ENCODE measurements around the gene MRFAP1.

MRFAP1 gene

DNA sequence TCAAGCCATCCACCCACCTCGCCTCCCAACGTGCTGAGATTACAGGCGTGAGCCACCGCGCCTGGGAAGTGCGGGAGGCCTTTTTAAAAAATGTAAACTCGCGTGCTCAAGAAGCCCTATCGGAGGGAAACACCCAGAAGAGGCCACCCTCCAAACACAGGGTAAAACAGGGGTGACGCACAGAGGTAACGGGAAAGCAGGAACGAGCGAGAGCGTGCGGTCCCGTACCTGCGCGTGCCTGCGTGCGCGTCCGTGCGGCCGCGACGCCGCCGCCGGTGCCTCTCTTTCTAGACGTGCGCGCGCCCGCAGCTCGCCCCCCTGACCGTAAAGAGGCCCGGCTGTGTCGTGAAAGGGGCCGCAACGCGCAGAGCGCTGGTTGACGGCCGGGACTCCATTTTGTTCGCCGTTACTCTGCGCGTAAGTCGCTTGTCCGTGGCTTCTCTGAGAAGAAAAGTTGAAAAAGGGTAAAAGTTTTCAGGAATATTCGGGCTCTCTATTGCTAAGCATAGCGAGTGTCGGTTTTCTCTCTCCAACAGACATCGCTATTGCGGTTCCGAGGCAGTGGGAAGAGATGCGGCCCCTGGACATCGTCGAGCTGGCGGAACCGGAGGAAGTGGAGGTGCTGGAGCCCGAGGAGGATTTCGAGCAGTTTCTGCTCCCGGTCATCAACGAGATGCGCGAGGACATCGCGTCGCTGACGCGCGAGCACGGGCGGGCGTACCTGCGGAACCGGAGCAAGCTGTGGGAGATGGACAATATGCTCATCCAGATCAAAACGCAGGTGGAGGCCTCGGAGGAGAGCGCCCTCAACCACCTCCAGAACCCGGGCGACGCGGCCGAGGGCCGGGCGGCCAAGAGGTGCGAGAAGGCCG, at the start of gene MRFAP1:
Gene MRFAP1 (plus strand): TSS at position 394 of the 872 bp plus-strand sequence. CDS start 178 bp downstream, at position 572.
- peak; percentile 98 for DNase-seq (ENCODE audit: low spot score)

GRCh38 chr4:6591313-6591712, 49.2 kb upstream of the MRFAP1 start:
- no peak for DNase-seq (ENCODE audit: low spot score)

DNA sequence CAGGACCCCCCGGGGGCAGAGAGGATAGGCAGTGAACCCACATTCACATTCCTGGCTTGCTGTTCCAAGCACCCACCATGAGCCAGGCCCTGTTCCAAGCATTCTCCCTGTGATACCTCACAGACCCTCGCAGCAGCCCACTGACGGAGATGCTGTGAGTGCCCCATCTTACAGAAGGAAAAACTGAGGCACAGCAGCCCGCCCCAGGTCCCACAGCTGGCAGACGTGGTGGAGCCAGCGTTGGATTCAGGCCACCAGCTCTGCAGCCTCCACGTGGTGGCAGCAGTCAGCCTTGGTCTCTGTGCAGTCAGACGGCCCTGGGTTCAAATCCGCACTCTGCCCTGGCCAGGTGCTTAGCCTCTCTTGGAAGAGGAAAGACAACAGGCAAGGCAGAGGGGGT, 48.7 kb upstream of the MRFAP1 start:
- DNase-seq (ENCODE audit: low spot score), result no peak

- DNase-seq (ENCODE audit: low spot score), result no peak
Observed at GRCh38 chr4:6592804-6593563, 47.5 kb upstream of the MRFAP1 start.

- no peak for DNase-seq (ENCODE audit: low spot score)
Observed at GRCh38 chr4:6594341-6594740, 46.1 kb upstream of the MRFAP1 start.

GRCh38 chr4:6594826-6595355, 45.6 kb upstream of the MRFAP1 start:
- DNase-seq (ENCODE audit: low spot score), result peak; percentile 38

DNA sequence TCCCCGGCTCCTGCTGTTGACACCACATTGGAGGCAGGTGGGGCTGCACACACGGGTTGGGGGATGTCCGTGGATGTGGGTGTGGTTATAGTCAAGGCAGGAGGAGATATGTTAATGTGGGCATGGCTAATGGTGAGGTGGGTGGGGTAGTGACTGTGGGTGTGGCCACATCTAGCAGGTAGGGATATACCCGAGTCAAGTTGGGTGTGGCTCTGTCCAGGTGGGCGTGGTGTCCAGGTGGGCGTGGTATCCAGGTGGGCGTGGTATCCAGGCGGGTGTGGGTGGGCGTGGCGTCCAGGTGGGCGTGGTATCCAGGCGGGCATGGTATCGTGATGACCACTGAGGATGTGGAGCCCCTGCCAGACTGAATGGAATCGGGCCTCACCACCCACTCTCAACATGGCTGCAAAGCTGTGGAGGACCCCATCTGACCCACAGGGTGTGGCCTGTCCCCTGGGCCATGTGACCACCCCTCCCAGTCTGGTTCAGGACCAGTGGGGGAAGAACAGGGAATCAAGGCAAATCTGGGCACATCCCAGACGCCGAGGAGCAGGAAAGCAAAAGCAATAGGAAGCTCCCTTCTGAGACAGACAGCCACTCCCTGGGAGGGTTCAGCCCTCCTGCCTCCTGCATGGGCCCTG, 44.5 kb upstream of the MRFAP1 start:
- no peak for DNase-seq (ENCODE audit: low spot score)

DNA sequence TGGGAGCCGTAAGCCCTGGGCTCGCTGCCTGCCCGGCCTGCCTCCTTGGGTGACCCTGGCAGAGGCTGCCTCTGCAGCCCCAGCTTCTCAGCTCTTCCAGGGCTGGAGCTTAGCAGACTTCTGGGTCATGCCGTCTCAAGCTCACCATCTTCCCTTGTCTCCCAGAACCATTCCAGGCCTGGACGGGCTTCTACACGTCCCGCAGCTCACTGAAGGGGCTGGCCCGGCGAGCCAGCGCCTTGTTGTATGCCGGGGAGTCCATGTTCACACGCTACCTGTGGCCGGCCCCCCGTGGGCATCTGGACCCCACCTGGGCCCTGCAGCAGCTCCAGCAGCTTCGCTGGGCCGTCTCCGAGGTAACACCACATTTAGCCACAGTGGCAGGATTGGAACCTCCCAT, 43.5 kb upstream of the MRFAP1 start:
- no peak for DNase-seq (ENCODE audit: low spot score)

- DNase-seq (ENCODE audit: low spot score), result no peak
Observed at GRCh38 chr4:6598127-6598526, 42.4 kb upstream of the MRFAP1 start.

GRCh38 chr4:6598641-6599040, 41.8 kb upstream of the MRFAP1 start:
- DNase-seq (ENCODE audit: low spot score), result no peak

DNA sequence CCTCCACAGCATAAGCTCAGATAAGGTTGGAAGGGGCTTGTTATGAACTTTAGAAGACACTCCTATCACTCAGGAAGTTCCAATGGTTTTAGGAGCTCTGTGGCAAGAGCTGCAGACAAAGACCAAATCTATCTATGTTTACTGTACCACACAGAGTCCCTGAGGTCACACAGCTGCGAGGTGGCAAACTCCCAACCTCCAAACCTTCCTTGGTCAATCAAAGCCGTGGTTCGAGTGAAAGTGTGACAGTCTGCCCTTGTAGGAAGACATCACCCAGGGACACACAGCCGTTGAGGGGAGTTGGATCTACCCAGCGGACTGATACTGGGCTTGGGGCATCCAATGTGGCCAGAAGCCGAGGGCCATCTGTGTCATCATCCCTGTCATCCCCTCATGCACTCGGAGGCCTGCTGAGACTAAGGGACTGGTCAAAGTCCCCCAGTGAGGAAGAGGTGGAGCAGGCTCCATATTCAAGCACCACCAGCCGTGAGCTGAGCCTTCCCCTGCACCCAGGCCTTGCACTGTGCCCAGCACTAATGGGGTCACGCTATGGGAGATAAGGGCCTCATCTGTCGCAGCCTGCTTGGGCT, 38.7 kb upstream of the MRFAP1 start:
- DNase-seq (ENCODE audit: low spot score), result no peak

DNA sequence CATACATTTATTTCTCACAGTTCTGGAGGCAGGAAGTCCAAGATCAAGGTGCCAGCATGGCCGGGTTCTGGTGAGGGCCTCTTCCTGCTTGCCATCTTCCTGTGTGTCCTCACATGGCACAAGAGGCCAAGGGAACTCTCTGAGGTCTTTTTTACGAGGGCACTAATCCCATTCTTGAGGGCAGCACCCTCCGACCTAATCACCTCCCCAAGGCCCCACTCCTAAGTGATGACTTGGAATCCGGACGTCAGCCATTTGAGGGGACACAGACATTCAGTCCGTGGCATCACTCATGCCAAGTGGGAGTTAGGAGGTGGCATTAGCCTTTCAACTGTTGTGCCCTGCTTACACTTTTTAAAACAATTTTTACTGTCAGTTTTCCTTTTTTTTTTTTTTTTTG, 38.2 kb upstream of the MRFAP1 start:
- no peak for DNase-seq (ENCODE audit: low spot score)

GRCh38 chr4:6603128-6603527, 37.4 kb upstream of the MRFAP1 start:
- DNase-seq (ENCODE audit: low spot score), result no peak

DNA sequence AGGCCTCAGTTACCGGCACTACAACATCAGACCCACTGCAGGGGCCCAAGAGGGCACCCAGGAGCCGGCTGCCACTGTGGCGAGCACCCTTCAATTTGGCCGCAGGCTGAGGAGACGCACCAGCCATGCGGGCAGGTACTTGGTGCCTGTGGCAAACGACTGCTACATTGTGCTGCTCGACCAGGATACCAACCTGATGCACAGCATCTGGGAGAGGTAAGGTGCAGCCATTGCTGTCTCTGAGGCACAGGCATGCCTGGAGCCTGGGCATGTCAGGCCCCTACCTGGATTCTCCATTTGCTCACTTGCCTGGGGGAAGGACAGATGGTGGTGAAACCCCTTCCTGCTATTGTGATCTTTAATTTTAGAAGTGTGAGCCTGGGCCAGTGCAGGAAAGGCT, 35.4 kb upstream of the MRFAP1 start:
- DNase-seq (ENCODE audit: low spot score), result no peak

DNA sequence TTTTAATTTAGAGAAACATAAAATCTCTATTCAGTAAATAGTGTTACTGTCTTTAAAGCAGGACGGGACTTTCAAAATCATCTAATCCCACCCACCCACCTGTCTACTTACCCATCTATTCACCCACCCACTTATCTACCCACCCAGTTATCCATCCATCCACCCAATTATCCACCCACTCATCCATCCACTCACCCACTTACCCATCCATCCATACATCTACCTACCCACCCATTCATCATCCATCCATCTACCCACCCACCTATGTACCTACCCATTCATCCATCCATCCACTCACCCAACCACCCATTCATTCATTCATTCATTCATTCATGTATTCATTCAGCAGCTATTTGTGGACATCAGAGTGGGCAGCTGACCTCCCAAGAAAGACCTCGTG, 34.9 kb upstream of the MRFAP1 start:
- no peak for DNase-seq (ENCODE audit: low spot score)

DNA sequence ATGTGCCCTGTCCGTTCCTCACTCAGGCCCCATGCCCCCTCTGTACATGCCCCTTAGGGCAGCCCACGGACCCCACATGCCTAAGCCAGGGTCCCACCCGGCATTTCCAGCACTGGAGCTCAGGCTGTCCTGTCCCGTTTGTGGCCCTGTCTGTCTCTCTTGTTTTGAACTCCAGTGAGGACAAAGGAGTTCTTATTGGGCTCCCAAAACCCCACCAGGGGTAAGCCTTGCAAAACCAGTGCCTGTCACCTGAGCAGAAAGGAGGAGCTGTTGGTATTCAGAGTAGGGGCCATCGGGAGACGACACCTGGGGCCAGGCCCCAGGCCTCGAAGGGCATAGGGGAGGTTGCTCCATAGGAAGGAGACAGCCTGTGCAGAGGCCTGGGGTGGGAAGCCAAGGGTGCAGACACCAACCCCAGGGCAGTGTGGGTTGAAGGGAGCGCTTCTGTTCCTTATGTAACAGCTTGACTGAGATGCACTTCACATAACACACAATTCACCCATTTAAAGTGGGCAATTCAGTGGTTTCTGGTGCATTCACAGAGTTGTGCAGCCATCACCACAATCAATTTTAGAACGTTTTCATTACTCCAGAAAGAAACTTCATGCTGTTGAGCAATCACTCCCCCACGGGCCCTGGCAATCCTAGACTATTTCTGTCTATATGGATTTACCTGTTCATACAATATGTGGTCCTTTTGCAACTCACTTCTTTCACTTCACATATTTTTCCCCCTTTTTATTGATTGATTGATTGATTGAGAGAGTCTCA, 33.8 kb upstream of the MRFAP1 start:
- DNase-seq (ENCODE audit: low spot score), result no peak

DNA sequence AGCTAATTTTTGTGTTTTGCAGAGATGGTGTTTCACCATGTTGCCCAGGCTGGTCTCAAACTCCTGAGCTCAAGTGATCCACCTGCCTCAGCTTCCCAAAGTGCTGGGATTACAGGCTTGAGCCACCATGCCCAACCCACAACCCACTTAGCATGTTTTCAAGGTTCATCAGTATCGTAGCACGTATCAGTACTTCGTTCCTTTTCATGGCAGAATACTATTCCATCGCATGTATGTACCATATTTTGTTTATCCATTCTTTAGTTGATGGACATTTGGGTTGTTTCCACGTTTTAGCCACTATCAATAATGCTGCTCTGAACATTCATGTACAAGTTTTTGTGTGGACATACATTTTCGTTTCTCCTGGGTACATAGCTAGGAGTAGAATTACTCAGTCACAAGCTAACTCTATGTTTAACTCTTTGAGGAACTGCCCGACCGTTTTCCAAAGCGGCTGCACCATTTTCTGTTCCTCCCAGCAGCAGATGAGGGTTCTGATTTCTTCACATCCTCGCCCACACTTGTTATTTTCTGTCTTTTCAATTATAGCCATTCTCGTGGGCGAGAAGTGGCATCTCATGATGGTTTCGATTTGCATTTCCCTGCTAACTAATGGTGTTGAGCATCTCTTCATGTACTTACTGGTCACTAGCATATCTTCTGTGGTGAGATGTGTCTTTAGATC, 33.0 kb upstream of the MRFAP1 start:
- DNase-seq (ENCODE audit: low spot score), result no peak

DNA sequence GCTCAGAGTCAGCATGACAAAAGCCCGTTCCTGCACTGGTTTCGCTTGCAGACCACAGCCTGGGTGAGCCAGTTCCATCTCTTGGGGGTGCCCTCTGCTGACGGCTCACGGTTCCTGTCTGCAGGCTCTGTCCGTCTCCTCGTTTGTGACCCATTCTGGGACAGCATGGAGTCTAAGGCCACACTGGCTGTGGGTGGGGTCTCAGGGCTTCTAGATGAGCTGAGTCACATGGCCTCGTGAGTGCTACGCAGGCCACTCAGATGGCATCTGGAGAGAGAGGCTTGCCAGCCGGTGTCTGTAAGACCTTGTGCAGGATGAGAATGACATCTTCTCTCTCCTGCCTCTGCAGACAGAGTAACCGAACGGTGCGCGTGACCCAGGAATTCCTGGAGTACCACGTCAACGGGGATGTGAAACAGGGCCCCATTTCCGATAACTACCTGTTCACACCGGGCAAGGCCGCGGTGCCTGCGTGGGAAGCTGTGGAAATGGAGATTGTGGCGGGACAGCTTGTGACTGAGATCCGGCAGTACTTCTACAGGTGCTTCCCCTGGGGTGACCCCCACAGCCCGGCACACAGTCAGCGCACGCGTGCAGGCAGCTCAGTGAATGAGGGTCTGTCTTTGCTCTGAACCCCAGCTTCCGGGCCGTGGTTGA, 31.6 kb upstream of the MRFAP1 start:
- no peak for DNase-seq (ENCODE audit: low spot score)

DNA sequence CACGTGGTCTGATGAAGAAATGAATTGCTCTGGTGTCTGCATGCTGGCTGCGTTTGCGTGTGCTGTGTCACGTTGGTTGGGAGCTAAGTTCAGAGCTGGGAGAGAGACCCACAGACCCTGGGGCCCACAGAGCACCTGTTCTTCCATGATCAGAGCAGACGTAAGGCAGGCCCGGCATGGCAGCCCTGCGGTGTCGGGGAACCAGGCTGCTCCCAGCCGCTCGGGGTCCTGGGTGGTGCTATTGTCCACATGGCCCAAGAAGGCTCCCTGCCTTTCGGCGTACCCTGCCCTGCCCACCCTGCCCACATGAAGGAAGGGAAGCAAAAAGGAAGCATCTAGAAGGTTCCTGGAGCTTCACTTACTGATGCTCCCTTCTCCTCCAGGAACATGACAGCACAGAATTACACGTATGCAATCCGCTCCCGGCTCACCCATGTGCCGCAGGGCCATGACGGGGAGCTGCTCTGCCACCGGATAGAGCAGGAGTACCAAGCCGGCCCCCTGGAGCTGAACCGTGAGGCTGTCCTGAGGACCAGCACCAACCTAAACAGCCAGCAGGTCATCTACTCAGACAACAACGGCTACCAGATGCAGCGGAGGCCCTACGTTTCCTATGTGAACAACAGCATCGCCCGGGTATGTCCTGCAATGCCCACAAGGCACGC, 30.9 kb upstream of the MRFAP1 start:
- DNase-seq (ENCODE audit: low spot score), result no peak

Data from AG20443 (cell line).